ENCODE data around the gene R3HDML. TPM values are rescaled to one million over a fixed set of nuclear protein-coding genes. Genes with fewer than 3 reads are reported as not detected.
A peak's percentile ranks its signal among the peaks of the same experiment; 100 is the strongest.

R3HDML gene
- total and polyA plus RNA-seq, 2 of the 13 experiments (the other 11 are each of a cell fraction or from before 2014, with no cell fraction given), result not detected

DNA sequence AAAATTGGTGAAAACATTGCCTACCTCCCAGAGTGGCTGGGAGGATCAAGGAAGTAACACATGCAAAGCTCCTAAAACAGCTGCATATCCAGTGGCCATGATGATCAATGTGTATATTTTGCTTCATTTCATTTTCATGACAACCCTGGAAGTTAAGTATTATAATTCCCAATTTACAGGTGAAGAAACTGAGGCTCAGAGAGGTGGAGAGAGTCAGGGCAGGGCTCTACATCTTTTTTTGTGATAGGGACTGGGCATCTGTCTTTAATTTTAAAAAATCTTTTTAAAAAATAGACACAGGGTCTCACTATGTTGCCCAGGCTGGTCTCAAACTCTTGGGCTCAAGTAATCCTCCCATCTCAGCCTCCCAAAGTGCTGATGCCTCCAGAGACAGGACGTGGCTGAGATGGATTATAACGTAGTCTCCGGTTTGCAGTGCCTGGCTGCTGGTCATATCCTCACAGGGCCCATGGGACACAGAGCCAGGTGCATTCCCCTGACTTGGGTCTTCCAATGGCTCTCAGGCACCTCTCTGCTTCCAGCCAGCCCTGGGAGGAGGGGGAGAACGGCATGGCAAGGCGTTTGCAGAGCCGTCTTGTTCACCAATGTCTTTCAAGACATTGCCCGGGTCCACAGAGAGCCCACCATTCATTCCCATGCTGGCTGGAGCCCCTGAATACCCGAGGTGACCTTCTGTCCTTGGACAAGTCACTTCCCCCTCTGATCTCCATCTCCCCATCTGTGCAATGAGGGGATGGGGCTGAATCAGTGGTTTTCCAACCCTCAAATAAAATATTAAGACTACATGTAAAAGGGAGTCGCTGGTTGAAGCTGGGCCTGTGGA, 57.0 kb downstream of the R3HDML start (continued):
- TF ChIP-seq THAP8 (CRISPR knock-in tag; IDR thresholded peaks at IDR 0.05; ENCODE audit: borderline replicate concordance) (no peak), SMC3 (IDR thresholded peaks at IDR 0.05; ENCODE audit: low read length) (no peak; the same call in 1 of the 2 replicates), ZNF276 (CRISPR knock-in tag; IDR thresholded peaks at IDR 0.05; ENCODE audit: low read depth) (peak; percentile 53), PRPF4 (IDR thresholded peaks at IDR 0.05; ENCODE audit: low read depth, low read length, poor library complexity, severe bottlenecking) (no peak), ETV6 (CRISPR knock-in tag; conservative IDR thresholded peaks at IDR 0.05) (no peak), KLF9 (CRISPR knock-in tag; IDR thresholded peaks at IDR 0.05; ENCODE audit: low read depth) (no peak), MTA3 (CRISPR knock-in tag; IDR thresholded peaks at IDR 0.05) (no peak), ATF7 (IDR thresholded peaks at IDR 0.05) (no peak), ATF7 (CRISPR knock-in tag; IDR thresholded peaks at IDR 0.05) (no peak), KLF13 (CRISPR knock-in tag; IDR thresholded peaks at IDR 0.05) (no peak), ZNF225 (CRISPR knock-in tag; IDR thresholded peaks at IDR 0.05) (no peak; the same call in 1 of the 2 replicates), SNAI1 (CRISPR knock-in tag; IDR thresholded peaks at IDR 0.05; ENCODE audit: borderline replicate concordance) (peak; percentile 81; the same call in 1 of the 2 replicates), SOX6 (IDR thresholded peaks at IDR 0.05) (no peak), SOX6 (CRISPR knock-in tag; IDR thresholded peaks at IDR 0.05) (no peak), MYC (CRISPR knock-in tag; IDR thresholded peaks at IDR 0.05; ENCODE audit: borderline replicate concordance) (no peak), MZF1 (CRISPR knock-in tag; IDR thresholded peaks at IDR 0.05; ENCODE audit: borderline replicate concordance) (no peak), YEATS2 (CRISPR knock-in tag; IDR thresholded peaks at IDR 0.05; ENCODE audit: borderline replicate concordance) (no peak), ZNF329 (CRISPR knock-in tag; IDR thresholded peaks at IDR 0.05; ENCODE audit: low read depth) (peak; percentile 22; the same call in 1 of the 2 replicates), SPEN (CRISPR knock-in tag; IDR thresholded peaks at IDR 0.05; ENCODE audit: low read depth) (no peak), PAWR (CRISPR knock-in tag; IDR thresholded peaks at IDR 0.05; ENCODE audit: borderline replicate concordance) (no peak), ZSCAN5A (CRISPR knock-in tag; IDR thresholded peaks at IDR 0.05; ENCODE audit: borderline replicate concordance) (no peak), SIX4 (CRISPR knock-in tag; IDR thresholded peaks at IDR 0.05) (no peak), ZNF12 (CRISPR knock-in tag; IDR thresholded peaks at IDR 0.05) (0 out of 2 replicates have a peak, but pooled peaks have one; percentile 14), KDM6A (CRISPR knock-in tag; IDR thresholded peaks at IDR 0.05; ENCODE audit: low read depth) (no peak), PCBP2 (optimal IDR thresholded peaks at IDR 0.05; ENCODE audit: low read depth, low read length, poor library complexity, severe bottlenecking) (no peak), ZNF558 (CRISPR knock-in tag; IDR thresholded peaks at IDR 0.05; ENCODE audit: borderline replicate concordance) (no peak; the same call in 1 of the 2 replicates)
- TF ChIP-seq, protein P1, sequence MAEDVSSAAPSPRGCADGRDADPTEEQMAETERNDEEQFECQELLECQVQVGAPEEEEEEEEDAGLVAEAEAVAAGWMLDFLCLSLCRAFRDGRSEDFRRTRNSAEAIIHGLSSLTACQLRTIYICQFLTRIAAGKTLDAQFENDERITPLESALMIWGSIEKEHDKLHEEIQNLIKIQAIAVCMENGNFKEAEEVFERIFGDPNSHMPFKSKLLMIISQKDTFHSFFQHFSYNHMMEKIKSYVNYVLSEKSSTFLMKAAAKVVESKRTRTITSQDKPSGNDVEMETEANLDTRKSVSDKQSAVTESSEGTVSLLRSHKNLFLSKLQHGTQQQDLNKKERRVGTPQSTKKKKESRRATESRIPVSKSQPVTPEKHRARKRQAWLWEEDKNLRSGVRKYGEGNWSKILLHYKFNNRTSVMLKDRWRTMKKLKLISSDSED (CRISPR knock-in tag; IDR thresholded peaks at IDR 0.05), result no peak

All from HepG2 (cell line).